GM18517 (cell line): ENCODE data around the gene PHLPP1.

Experiments used
- ATAC-seq: cut with Tn5 transposase; IDR thresholded peaks from one replicate; pipeline ENCODE4 v1.9.1; 2021; ENCODE audit warnings: mild to moderate bottlenecking, moderate library complexity; ENCODE audit not compliant: unreplicated experiment

Gene PHLPP1

DNA sequence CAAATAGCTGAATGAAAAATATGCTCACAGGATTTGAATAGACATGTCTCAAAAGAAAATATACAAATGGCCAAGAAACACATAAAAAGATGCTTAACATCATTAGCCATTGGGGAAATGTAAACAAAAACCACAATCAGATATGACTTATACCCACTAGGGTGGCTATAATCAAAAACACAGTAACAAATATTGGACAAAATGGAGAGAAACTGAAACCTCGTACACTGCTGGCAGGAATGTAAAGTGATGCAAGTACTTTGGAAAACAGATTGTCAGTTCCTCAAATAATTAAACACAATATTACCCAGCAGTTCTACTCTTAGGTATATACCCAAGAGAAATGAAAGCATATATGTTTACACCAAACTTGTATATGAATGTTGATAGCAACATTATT lies 213.0 kb downstream of the PHLPP1 start:
- ATAC-seq = no peak

DNA sequence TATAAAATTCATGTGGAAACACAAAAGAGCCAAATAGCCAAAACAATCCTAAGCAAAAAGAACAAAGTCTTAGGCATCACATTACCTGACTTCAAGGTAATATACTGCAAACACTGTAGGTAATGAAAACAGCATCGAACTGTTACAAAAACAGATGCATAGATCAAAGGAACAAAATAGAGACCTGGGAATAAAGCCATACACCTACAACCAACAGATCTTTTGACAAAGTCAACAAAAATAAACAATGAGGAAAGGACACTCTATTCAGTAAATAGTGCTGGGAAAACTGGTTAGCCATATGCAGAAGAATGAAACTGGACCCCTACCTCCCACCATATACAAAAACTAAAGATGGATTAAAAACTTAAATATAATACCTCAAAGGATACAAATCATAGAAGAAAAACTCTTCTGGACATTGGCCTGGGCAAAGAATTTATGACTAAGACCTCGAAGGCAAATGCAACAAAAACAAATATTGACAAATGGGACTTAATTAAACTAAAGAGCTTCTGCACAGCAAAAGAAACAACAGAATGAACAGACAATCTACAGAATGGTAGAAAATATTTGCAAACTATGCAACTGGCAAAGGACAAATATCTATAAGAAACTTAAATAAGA lies 218.0 kb downstream of the PHLPP1 start:
- no peak for ATAC-seq

DNA sequence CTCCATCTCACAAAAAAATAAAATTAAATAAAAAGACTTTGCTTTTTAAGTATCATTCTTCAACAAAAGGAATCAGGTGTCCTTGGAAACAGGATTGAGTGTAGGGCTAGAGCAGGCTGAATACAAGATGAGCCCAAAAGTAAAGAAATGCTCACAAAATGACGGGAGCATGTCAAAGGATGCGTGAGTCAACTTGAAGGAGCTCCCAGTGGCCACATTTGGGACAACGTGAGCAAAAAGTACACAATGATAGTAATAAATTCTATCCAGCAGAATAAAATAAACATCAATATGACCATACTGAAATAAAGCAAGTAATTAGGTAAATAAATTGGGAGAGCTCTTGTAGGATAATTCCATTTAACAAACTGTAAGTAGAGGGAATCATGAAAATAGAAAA lies 220.7 kb downstream of the PHLPP1 start:
- ATAC-seq = no peak

DNA sequence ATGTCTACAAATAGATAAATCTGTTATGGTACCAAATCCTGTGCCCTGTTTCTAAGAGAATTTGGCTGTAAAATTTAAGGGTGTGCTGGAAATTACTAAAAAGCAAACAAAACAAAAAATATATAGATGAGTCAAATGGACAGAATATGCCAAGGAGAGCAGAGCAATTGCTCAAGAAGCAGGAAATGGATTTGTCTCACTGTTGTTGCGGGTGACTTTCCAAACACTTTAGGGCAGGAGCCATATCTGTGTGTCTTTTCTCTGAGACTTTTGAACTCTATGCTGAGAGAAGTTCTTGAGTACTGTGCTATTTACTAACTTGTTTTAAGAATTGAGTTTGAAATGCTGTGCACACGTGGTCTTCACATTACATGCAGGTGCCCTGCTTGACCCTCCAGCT lies 221.7 kb downstream of the PHLPP1 start:
- no peak for ATAC-seq

DNA sequence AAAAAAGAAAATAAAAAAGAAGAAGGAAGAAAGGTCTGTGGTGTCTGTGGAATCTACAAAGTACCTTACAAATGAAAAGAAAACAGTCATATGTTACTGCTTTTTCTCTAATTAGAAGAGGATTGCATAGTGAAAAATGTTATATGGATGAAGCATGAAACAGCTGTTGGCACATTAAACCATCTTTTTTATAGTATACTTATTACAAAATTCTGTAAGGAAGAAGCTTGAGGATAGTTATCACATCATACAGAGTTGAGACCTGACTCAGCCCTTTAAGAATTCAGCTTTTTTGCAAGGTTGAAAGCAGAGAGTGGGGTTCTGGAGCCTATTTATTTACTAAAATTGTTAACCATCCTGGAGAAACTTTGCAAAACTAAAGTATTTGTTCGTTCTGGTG lies 222.7 kb downstream of the PHLPP1 start:
- no peak for ATAC-seq

DNA sequence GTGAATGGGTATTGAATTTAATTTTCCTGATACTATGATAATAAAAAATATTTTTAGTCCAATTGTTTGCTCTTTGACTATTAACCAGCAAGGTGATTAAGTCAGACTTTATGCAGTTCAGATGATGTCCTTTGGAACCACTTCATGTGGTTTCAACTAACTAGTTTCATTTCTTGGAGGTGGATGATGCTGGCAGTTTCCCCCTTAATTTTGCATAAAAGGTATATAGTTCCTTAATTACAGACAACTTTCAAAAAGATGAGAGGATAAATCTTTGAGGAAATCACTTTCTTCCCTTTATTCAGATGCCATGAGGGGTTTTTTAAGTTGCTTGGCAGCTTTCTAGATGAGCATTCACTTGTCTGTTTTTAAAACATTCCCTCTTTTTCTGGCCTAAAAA lies 223.1 kb downstream of the PHLPP1 start:
- peak; percentile 75 for ATAC-seq

DNA sequence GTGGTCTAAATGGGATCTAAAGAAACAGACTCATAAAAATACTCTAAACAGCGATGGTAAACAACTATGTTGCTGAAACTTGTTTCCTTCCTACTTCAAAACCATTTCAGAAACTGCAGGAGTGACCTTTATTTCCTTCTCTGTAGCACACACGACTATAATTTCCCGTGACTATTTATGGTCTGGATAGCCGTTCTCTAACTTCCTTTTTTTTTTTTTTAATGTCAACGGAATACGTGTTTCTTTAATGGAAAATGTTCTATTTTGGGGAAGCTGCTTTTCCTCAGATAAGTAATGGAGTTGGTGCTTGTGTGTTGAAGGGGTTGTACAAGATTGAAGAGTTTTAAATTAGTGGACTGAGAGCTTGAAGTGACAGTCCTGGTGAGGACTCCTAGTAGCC lies 224.1 kb downstream of the PHLPP1 start:
- ATAC-seq = no peak

DNA sequence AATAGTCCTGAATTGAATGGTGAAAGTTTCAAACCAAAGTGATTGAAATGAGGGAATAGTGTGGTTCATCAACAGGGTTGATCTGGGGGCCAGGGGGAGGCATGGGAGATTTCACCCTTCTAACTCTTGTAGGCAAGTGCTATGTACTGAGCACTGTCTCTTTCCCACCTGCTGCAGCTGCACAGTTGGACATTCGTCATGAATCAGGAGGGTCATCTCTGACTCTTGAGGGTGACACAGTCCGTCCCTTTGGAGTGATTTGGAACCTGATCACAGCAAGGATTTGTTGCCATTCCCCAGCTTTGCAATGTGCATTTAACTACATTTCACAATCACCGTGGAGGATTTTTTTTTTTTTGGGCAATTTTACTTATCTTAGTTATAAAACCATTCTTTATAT lies 224.6 kb downstream of the PHLPP1 start:
- ATAC-seq = no peak

DNA sequence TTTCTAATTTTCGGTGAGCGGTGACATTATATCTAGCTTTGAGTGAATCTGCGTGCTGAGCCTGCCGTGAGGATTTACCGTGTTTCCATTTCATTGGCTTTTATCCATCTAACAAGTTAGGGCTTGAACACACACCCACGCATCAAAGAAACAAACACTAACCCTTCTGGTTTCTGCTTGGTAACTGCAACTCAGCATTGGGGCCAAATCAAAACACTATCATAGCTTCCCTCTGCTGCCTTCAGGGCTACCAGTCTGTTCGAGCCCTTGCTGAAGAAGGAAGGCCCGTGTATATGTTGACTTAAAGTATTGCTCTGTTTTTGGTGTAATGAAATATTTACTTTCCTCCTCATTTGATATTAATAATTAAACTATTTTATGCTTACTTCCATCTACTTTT lies 227.2 kb downstream of the PHLPP1 start:
- ATAC-seq = no peak

DNA sequence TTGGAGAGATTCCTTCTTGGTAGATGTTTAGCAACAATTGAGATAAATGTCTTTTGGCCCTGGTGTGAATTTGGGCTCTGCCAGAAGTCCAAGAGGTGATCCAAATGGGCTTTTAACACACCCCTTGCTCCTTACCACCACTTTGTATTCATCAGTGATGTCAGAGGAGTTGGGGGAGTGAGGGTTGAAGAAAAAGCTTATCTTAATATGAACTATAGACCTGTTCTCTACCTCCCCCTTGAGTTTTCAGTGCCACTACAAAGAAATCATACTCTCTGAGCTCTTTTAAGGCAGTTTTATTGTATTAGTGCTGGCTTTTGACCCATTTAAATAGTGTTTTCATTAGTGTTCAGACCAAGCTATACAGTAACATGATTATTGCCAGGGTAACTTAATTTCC lies 229.1 kb downstream of the PHLPP1 start:
- ATAC-seq = no peak

DNA sequence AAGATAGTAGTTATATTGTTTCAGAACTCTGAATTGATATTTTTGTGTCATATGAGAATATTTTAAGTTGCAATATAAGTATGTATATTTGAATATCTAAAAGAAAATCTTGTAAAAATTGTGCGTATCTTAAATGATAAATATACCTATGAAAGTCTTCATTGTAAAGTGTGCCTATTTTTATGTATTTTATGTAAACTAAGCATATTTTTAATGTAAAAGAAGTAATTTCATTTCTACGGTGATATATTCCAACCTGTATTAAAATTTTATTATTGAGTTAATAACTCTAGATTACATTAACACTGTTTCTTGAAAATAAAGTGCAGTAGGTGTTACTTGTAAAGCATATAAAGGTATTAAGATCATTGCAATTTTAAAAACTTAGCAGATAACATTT lies 233.4 kb downstream of the PHLPP1 start:
- no peak for ATAC-seq

DNA sequence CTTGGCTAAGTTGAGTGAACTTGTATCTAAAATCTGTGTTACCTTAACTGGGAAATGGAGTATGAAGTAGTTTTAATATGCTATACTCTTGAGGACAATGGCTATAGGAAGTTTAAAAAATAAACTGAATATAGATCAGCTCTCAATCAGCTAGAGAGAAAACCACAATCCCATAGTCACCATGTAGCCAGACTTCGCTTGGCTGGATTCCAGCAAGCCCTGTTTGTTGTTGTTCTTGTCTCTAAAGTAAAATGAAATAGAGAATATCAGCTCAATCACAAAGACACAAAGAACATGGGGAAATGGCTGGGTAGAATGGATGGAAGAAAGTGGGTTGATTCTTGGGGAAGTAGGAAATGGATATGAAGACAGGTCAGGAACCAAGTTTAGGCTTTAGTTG lies 234.9 kb downstream of the PHLPP1 start:
- ATAC-seq = no peak

DNA sequence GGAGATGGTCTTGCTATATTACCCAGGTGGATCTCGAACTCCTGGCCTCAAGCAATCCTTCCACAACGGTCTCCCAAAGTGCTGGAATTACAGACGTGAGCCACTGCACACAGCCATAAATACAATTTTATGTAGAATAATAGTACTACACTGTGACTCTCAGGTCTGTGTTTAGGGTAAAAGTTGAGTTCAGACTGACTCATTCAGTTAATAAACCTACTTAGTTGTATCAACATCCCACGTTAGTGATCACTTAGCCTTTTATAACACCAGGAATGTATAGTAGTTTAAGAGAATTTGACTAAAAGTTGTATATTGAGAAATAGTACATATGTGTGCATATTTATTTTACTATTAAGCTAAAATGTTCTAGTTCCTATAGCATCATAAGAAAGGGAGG lies 237.5 kb downstream of the PHLPP1 start:
- ATAC-seq = no peak

DNA sequence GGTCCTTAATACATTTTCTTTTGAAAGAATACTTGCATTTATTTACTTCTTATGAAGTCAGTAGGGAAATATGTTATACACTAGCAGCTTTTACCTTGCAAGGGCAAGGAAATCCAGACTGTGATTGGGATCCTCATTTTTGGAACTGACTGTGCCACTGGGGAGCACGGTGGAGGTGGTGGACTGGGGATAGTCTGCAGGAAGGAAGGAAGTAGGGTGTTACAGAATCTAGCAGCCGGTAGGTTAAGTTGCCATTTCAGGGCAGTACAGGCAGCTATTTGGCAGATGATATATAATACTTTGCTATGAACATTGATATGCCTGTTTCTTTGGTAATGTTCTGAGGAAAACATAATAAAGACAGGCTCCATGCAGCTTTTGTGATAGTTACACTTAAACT lies 238.3 kb downstream of the PHLPP1 start:
- ATAC-seq = no peak

DNA sequence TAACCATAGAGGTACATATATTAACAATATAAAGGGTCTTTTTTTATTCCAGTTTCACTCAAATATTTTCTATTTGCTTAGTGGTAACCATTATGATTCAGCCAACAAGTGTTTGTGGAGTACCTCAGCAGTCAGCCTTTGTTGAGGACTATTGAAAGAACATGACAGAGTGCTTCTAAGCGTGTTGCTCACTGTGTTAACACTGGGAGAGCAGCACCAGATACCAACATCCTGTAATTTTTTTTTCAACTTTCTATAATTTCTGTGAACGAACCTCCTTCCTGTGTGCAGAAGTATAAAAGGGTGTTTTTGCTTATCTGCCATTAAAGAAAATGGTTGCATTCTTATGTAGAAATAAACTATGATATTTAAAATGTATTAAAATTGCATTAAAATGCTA lies 239.0 kb downstream of the PHLPP1 start:
- ATAC-seq = no peak

DNA sequence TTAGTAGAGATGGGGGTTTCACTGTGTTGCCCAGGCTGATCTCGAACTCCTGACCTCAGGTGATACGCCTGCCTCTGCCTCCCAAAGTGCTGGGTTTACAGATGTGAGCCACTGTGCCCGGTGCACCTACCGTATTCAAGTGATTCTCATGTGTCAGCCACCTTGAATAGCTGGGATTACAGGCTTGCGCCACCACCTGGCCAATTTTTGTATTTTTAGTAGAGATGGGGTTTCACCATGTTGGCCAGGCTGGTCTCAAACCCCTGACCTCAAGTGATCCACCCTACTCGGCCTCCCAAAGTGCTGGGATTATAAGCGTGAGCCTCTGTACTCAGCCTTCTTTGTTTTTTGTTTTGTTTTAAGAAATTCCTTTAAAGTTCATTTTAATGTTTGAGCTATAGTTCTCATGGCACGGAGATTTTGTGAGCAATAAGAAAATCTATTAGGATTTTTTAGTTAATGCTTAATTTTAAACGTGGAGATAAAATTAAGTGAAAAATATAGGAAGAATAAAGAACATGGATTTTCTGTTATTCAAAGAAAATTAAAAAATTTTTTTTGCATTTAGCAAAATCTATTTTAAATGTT lies 242.6 kb downstream of the PHLPP1 start:
- ATAC-seq = peak; percentile 82

DNA sequence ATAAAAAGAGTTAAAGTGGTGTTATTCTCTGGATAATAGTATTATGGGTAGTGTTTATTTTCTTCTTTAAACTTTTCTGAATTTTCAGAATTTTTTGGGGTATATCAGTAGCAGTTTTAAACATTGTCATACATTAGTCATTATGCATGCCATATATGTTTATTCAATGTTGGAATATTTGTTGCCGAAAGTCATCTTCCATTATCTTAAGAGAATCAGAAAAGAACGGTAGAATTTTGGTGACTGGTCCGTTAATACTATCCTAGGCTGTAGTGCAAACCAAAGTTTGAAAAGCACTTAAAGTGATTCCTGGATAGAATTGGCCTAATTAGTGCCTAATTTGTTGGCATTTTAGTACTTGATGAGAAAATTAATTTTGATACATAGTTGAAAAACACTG lies 244.1 kb downstream of the PHLPP1 start:
- no peak for ATAC-seq

DNA sequence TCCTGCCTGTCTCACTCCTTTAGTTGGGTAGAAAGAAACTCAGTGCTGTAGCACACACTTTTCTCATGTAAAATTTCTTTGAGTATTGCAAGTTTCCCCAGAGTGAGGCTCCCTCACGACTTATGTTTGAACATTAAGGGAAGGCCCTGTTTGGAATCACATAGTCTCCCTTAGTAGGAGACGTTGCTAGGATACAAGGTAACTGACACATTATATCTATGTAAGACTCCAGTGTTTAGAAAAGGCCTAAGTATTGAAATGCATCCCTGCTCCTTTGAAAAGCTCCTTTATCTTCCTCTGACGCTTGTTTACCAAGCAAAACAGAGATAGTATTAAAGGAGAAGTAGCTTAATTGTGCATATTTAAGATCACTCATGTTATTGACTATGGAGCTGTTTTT lies 248.2 kb downstream of the PHLPP1 start:
- no peak for ATAC-seq

DNA sequence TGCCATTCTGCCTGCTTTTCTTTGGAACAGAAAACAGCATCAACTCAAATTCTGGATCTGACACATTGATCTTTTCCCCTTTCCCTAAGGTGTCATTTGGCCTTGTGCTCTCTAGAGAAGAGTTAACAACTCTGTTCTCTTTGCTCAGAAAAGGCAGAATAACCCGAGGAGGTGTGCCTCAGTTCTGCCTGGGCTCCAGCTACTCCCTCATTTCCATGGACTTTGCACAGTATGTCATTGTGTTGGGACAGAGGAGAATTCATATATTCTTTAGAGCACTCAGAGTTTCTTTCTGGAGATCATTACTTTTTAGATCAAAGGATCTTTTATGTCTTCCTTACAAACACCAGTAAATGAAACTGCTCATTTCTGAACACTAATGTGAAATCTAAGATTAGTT lies 249.1 kb downstream of the PHLPP1 start:
- no peak for ATAC-seq

DNA sequence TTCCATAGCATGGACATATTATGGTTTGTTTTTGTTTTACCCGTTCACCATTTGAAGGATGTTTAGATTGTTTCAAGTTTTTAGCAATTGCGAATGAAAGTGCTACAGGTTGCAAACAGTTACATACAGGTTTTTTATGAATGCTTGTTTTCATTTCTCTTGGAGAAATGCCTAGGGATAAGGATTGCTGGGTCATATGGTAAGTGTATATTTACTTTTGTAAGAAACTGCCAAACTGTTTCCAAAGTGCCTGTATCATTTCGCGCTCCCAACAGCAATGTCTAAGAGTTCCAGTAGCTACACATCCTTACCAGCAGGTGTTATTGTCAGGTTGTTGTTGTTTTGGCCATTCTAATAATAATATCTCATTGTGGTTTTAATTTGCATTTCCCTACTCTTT lies 251.7 kb downstream of the PHLPP1 start:
- no peak for ATAC-seq

DNA sequence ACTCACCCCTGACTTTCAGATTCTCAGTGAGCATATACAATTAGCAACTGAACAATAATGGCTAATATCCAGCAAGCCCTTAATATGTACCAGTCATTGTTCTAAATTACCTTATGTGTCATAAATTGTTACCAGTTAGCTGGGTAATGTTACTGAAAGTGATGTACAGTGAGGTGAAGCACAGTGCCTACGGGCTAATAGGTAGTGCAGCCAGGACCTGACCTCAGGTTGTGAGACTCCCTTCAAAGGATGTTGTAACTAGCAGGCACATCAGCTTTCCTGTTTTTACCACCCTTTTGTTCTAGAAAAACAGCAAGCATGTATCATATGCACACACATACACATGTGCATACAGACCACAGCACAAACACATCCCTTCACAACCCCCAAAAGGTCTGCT lies 258.3 kb downstream of the PHLPP1 start:
- no peak for ATAC-seq

DNA sequence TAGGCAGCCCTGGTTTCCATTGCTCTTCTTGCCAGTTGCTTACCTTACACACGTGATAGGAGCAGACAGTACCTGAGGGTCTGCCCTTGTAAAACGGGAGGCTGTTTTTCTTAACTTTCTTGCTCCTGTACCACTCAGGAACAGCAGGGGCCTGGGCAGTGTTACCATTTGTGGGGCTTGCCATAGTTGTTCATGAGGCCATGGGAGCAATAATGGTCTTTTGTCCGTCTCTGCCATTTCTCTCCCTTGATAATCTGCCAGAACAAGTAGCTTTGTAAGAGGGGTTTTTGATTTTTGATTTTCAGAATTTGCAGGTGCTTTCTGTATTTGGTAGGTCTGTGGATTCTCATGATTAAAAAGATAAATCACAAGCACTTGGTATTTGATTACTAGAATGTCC lies 259.0 kb downstream of the PHLPP1 start:
- ATAC-seq = no peak

DNA sequence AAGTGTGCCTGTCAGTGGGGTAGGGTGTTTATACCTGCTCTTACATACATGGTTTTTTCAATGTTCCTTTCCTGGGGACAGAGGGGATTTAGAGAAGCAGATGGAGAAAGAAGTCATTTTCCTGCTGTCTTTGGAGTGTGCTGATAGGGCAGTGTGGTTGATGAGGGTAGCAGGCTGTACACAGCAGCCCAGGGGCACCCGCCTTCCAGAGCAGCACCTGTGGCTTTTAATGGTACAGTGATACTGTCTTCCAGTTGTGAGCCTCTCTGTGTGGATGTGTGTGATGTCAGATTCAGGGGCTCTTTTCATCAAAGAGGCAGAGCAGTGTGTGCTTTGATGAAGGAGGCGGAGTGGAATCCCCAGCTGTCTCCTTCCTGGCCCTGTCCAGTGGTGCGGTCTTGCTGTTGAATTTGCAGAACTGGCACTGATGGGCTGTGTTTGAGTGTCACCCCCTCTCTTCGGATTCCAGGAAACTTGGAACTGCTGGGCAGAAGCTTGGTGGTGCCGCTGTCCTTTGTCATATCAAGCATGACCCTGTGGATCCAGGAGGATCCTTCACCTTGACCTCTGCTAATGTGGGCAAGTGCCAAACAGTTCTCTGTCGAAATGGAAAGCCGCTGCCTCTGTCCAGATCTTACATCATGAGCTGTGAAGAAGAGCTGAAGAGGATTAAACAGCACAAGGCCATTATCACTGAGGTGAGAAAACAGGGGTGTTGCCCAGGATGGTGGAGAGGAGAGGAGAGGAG lies 259.8 kb downstream of the PHLPP1 start:
- ATAC-seq = no peak
